Hepatocyte (in vitro differentiated cells): ENCODE results near the gene XYLT1.

Experiments
- EZH2 ChIP-seq: fragments of 200-600 bp; sonication (generic); IDR thresholded peaks from 2 replicates; pipeline ENCODE4 v1.6.1; 2016; ENCODE audit warnings: antibody characterized with exemption, mild to moderate bottlenecking, borderline replicate concordance
- EZH2phosphoT487 ChIP-seq: fragments of 200-600 bp; sonication (generic); IDR thresholded peaks from one replicate; pipeline ENCODE4 v1.6.1; 2018; ENCODE audit warnings: antibody characterized with exemption, mild to moderate bottlenecking, low read depth, moderate library complexity; ENCODE audit not compliant: unreplicated experiment, severe bottlenecking
- TF ChIP-seq, protein P1 (sequence below): fragments of 200-600 bp; sonication (generic); IDR thresholded peaks from 2 replicates; pipeline ENCODE4 v1.5.1; 2016; ENCODE audit warnings: antibody characterized with exemption, mild to moderate bottlenecking; ENCODE audit not compliant: poor library complexity

DNA sequence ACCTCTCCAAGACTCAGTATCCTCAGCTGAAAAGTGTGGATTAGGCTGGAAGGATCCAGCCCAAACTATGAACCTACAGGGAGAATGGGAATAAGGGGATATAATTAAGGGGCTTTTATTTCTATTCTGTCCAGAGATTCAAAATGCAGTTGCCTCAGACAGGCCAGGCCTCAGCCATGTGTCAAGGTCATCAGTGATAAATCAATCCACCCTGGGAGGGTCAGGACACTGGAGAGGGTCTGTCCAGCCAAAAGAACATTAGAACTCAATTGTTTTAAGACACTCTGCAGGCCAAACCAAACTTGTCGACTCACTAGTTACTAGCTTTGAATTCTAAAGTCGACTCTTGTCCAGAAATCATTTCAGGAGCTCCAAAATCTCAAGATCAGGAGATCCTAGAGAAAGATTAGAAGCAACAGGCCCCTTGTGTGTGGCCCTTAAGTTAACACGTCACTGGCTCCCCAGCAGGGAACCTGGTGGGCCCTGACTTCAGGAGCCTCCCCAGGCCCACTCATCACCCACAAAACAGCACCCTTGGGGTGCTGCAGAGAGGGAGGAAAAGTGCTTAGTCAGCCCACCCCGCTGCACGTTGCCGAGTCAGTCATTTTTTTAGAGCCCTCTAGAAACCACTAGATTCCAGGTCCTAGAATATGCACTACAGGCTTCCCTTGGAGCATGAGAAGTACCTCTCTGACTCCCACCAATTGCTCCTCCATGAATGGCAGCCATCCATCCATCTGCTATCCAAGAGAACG is 156.8 kb downstream of the XYLT1 start:
- TF ChIP-seq, protein P1, sequence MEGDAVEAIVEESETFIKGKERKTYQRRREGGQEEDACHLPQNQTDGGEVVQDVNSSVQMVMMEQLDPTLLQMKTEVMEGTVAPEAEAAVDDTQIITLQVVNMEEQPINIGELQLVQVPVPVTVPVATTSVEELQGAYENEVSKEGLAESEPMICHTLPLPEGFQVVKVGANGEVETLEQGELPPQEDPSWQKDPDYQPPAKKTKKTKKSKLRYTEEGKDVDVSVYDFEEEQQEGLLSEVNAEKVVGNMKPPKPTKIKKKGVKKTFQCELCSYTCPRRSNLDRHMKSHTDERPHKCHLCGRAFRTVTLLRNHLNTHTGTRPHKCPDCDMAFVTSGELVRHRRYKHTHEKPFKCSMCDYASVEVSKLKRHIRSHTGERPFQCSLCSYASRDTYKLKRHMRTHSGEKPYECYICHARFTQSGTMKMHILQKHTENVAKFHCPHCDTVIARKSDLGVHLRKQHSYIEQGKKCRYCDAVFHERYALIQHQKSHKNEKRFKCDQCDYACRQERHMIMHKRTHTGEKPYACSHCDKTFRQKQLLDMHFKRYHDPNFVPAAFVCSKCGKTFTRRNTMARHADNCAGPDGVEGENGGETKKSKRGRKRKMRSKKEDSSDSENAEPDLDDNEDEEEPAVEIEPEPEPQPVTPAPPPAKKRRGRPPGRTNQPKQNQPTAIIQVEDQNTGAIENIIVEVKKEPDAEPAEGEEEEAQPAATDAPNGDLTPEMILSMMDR, result no peak
- TF ChIP-seq EZH2, result no peak
- TF ChIP-seq EZH2phosphoT487, result no peak
